Glutamatergic neuron (in vitro differentiated cells): ENCODE measurements around the gene CT47C1. TPM values are rescaled to one million over a fixed set of nuclear protein-coding genes. Genes with fewer than 3 reads are reported as not detected.
"Not testable (repeated sequence)": the region's sequence is repeated elsewhere in the genome, so short reads cannot be mapped to it uniquely, and the experiment has no call there.

Source experiments
- DNase-seq: peaks from one replicate; pipeline ENCODE4 v3.0.0; 2022
- H3K27ac Mint-ChIP-seq: one replicate; pipeline ENCODE4 v1.8.0; 2020; ENCODE audit warnings: mild to moderate bottlenecking, mixed read lengths, inconsistent platforms; ENCODE audit not compliant: unreplicated experiment
- H3K27me3 Mint-ChIP-seq: one replicate; pipeline ENCODE4 v1.8.0; 2020; ENCODE audit warnings: mild to moderate bottlenecking, moderate library complexity, mixed read lengths, inconsistent platforms; ENCODE audit not compliant: unreplicated experiment
- H3K36me3 Mint-ChIP-seq: one replicate; pipeline ENCODE4 v1.8.0; 2020; ENCODE audit warnings: mild to moderate bottlenecking, mixed read lengths, inconsistent platforms; ENCODE audit not compliant: unreplicated experiment
- H3K4me1 Mint-ChIP-seq: one replicate; pipeline ENCODE4 v1.8.0; 2020; ENCODE audit warnings: mild to moderate bottlenecking, low read depth, mixed read lengths, inconsistent platforms; ENCODE audit not compliant: unreplicated experiment
- H3K4me3 Mint-ChIP-seq: one replicate; pipeline ENCODE4 v1.8.0; 2020; ENCODE audit warnings: mild to moderate bottlenecking, mixed read lengths, inconsistent platforms; ENCODE audit not compliant: unreplicated experiment
- H3K9me3 Mint-ChIP-seq: one replicate; pipeline ENCODE4 v1.8.0; 2020; ENCODE audit warnings: mild to moderate bottlenecking, moderate library complexity, mixed read lengths, inconsistent platforms; ENCODE audit not compliant: unreplicated experiment
- CTCF ChIP-seq: fragments of 200-600 bp; sonication (generic); IDR thresholded peaks from one replicate; pipeline ENCODE4 v1.5.0; 2021; ENCODE audit not compliant: partially characterized antibody, unreplicated experiment
- long read RNA-seq: library from polyadenylated mRNA; unstranded; transcript quantifications from one replicate; pipeline ENCODE4 v2.0.0, GENCODE V29; 2020; ENCODE audit not compliant: unreplicated experiment
- total RNA-seq: library from RNA; stranded (reverse); fragmentation: NEBNext Ultra II Directional; extraction: Animal tissue kit (Norgen Biotek cat#: 25700); gene quantifications from one replicate; pipeline ENCODE4 v1.2.1, GENCODE V29; 2021; ENCODE audit not compliant: unreplicated experiment

CT47C1 gene
- not detected for total RNA-seq
- long read RNA-seq = 0 reads

- no peak for TF ChIP-seq CTCF
- Mint-ChIP-seq H3K27me3 (no peaks in the 10 kb centered on the region), H3K9me3 (no peaks in the 10 kb centered on the region), H3K4me1 (no peaks in the 10 kb centered on the region), H3K27ac (no peak within 1 kb of the TSS), H3K36me3 (no peaks in the 10 kb centered on the region), H3K4me3 (no peak within 1 kb of the TSS)
- DNase-seq = no peak
Measured at GRCh38 chrX:119072744-119073143, at the start of gene CT47C1. TSS of gene CT47C1 (plus strand) at chrX:119072993. CDS start at chrX:119073226, 233 bp downstream.

DNA sequence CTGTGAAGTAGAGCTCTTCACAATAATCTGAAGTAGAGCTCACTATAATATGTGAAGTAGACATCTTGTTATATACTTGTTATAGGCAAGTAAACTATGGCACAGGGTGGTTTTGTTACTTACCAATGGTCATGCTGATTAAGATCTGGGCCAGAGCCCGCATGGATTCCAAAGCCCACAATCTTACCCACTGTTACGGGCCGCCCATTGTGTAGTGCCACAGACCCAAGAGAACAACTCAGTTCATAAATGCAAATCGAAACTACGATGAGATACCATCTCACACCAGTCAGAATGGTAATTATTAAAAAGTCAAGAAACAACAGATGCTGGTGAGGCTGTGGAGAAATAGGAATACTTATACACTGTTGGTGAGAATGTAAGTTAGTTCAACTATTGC is 46.9 kb upstream of the CT47C1 start:
- Mint-ChIP-seq H3K36me3 (no peaks in the 10 kb centered on the region), H3K4me3 (no peak overlapping the region), H3K4me1 (no peaks in the 10 kb centered on the region), H3K9me3 (no peaks in the 10 kb centered on the region), H3K27me3 (no peaks in the 10 kb centered on the region), H3K27ac (no peak overlapping the region)
- no peak for DNase-seq
- no peak for TF ChIP-seq CTCF

GRCh38 chrX:119026344-119026743 is 46.4 kb upstream of the CT47C1 start:
- H3K9me3 Mint-ChIP-seq, DNase-seq, H3K27ac Mint-ChIP-seq, H3K36me3 Mint-ChIP-seq, H3K27me3 Mint-ChIP-seq, H3K4me1 Mint-ChIP-seq, H3K4me3 Mint-ChIP-seq: not testable (repeated sequence)

DNA sequence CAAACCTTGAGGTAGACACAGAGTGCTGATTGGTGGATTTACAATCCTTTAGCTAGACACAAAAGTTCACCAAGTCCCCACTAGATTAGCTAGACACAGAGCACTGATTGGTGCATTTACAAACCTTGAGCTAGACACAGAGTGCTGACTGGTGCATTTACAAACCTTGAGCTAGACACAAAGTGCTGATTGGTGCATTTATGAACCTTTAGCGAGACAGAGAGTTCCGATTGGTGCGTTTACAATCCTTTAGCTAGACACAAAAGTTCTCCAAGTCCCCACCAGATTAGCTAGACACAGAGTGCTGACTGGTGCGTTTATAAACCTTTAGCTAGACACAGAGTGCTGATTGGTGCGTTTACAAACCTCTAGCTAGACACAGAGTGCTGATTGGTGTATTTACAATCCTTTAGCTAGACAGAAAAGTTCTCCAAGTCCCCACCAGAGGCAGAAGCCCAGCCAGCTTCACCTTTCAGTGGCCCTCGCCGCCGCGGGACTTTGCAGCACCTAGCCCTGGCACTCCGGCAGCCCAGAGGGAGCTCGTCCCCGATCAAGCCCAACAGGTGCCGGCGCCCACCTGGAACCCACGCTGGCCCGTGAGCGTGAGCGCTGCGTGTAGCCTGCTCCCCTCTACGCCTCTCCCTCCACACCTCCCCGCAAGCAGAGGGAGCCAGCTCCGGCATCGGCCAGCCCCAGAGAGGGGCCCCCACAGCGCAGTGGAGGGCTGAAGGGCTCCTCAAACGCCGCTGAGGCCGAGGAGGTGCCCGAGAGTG is 44.6 kb upstream of the CT47C1 start:
- H3K27me3 Mint-ChIP-seq, H3K4me1 Mint-ChIP-seq, H3K36me3 Mint-ChIP-seq, H3K4me3 Mint-ChIP-seq, H3K27ac Mint-ChIP-seq, H3K9me3 Mint-ChIP-seq, DNase-seq: not testable (repeated sequence)

DNA sequence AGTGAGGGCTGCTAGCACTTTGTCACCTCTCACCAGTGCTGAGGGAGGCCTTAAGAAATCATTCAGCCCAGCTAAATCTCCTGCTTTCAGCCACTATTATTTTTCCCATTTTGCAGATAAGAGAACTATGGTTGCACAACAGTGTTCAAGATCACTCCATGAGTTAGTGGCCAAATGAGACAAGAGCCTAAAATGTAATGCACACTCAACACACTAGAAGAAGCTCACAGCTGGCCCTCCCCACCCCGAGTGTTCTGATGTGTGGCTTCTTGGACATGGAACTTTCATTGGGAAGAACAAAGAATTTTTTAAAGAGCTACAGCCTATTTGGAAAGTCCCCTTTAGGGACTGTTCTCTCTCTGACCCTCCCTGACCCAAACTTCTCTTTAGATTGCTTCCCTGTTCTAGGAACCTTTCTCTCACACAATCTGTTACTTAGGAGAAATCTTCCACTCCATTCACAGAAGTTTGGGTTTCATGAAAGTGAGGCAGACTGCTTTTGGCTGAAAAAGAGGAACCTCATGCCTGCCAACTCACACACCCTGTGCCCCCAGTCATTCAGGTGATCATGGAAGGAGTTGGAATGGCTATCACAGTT is 44.0 kb upstream of the CT47C1 start:
- Mint-ChIP-seq H3K36me3 (peaks cover 5% of the 10 kb centered on the region), H3K27me3 (no peaks in the 10 kb centered on the region), H3K27ac (no peak overlapping the region), H3K4me3 (no peak overlapping the region), H3K4me1 (no peaks in the 10 kb centered on the region), H3K9me3 (peaks cover 1% of the 10 kb centered on the region)
- no peak for TF ChIP-seq CTCF
- DNase-seq = no peak

DNA sequence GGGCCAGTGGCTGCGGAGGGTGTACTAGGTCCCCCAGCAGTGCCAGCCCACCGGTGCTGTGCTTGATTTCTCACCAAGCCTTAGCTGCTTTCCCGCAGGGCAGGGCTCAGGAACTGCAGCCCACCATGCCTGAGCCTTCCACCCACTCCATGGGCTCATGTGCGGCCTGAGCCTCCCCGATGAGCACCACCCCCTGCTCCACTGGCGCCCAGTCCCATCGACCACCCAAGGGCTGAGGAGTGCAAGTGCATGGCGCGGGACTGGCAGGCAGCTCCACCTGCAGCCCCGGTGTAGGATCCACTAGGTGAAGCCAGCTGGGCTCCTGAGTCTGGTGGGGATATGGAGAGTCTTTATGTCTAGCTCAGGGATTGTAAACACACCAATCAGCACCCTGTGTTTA is 43.1 kb upstream of the CT47C1 start:
- not testable (repeated sequence) for H3K4me3 Mint-ChIP-seq, H3K36me3 Mint-ChIP-seq, H3K27ac Mint-ChIP-seq, H3K4me1 Mint-ChIP-seq, DNase-seq, H3K27me3 Mint-ChIP-seq, H3K9me3 Mint-ChIP-seq
